Pulmonary artery endothelial cell (primary cell): ENCODE results near the gene GAPT. TPM values are rescaled to one million over a fixed set of nuclear protein-coding genes. Genes with fewer than 3 reads are reported as not detected.
"Not testable (repeated sequence)": the region's sequence is repeated elsewhere in the genome, so short reads cannot be mapped to it uniquely, and the experiment has no call there.

ENCODE experiments used
- DNase-seq: peaks from one replicate; pipeline ENCODE4 v3.0.0-alpha.2; 2011; ENCODE audit warnings: low read depth, low spot score
- total RNA-seq: library from RNA; depleted of rRNA; stranded (reverse); fragments of >200 nt; gene quantifications from 2 replicates; pipeline ENCODE4 v1.2.3, GENCODE V29; 2014

GAPT gene
- total RNA-seq, 1 donor from 2014 or later = not detected

DNA sequence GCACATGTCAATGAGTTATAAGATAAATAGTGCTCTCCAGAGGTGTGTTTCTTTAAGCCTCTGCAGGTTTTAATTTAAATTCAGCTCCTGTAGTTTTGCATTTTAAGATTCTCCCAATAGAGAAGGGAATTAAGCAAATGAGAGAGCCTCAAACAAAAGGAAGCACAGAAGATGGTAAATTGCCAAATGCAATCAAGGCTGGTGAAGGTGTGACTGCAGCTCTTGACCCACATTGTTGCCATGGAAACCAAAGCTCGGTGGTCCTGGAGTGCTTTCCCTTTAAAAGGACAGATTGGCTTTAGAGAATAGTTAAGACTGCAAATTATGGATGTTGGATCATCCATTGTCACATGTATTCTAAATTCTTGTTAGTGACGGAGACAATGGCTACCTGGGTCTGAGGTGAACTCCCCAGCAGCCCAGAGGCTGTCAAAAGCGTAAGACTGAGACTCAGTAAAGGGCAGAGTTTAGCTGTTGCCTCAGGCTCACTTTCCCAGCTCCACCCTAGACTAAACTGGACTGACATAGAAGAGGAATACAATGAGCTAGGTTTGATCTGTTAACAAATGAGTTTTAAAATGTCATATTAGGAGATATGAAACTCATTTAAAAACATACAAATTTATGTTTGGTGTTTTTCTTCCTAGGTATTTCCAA, 12.3 kb downstream of the GAPT start:
- no peak for DNase-seq

DNA sequence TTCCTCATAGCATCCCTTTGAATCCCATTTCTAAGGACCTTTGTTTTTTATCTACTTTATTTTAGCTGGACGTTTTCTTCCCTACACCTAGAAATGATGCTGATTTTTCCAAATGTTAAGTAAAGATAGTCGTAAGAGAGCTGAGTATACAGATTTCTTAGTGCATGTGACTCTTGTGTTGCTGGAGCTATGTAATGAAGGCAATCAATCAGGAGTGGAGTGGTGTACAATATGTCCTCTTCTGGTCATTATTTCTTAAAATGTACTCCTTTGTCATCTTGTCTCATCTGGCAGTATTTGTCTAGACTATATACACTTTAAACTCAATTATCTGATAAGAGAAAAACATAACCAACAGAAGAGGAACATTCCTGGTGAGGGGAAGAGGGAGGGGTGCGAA, 13.5 kb downstream of the GAPT start:
- no peak for DNase-seq

DNA sequence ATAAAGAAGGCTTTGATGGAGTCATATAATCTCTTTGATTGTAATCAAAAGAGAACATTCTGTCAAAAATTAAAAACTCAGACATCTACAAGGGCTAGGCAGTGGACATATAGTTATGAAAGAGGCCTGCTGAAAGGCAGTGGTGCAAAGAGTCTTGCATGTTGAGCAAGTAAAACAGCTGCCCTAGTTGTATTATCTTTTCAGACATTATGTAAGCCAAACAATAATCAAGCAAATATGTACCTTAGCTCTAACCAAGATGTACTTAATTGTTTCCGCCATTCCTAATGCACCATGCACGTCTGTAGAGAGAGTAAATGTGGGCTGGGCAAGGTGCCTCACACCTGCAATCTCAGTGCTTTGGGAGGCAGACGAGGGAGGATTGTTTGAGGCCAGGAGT, 14.3 kb downstream of the GAPT start:
- DNase-seq = no peak

DNA sequence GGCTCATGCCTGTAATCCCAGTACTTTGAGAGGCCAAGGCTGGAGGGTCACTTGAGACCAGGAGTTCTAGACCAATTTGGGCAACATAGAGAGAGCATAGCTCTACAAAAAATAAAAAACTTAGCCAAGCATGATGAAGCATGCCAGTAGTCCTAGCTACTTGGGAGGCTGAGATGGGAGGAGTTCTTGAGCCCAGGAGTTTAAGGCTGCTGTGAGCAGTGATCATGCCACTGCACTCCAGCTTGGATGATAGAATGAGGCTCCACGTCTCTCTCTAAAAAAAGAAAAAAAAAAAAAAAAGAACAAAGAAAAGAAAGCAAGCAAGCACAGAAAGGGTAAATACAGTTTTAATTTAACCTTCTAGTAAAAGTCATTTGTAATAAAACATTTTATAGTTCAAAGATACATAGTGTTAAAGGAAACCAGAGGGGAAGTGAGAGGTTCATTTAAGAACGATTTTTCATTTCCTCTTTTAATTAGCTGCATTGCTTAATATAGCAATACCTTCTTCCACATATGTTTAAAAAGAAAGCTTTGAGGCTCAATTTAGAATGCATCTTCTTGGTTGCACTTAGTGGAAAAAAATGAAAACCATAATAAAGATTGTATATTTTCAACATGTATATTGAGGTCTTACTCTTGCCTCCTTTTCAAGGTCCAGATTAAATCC, 14.9 kb downstream of the GAPT start:
- DNase-seq = no peak

DNA sequence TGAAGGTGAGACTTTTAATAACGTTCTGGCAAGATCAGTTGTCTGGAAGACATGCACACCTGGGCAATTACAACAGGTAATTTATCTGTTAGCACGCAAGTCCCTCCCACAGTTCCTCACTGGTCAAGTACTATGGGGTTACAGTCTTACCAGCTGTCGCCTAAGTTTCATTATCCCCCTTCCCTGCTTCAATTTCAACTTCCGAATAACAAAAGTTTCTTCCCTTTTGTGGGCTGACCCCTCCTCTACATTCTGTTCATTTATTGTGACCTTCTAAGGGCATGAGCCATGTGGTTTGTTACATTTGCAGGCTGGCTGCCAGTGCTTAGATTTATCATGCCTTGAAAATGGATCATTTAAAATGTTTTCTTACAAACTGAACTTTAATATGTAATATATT, 16.5 kb downstream of the GAPT start:
- no peak for DNase-seq

DNA sequence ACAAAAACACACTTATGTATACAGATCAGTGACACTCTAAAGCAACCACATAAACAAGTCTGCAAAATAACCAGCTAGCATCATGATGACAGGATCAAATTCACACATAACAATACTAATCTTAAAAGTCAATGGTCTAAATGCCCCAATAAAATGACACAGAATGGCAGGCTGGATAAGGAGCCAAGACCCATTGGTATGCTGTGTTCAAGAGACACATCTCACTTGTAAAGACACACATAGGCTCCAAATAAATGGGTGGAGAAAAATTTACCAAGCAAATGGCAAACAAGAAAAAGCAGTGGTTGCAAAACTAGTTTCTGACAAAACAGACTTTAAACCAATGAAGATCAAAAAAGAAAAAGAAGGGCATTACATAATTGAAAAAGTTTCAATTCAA, 26.0 kb downstream of the GAPT start:
- no peak for DNase-seq

DNA sequence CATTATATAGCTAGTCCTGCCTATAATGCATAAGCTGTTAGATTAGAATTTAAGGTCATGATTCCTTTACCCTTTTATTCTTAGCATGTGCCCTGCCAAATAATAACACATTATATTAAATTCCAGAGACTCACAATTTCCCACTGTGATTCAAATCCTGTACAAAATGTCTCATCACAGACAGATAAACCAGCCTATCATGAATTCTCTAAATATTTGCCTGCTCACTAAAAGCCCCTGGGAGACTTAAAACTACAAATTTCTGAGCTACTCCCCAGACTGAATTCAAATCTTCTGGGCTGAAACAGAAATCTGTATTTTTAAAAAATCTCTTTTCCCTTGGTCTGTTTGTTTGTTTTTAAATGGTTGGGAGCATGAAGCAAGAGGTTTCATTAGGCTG, 32.7 kb downstream of the GAPT start:
- DNase-seq = no peak

DNA sequence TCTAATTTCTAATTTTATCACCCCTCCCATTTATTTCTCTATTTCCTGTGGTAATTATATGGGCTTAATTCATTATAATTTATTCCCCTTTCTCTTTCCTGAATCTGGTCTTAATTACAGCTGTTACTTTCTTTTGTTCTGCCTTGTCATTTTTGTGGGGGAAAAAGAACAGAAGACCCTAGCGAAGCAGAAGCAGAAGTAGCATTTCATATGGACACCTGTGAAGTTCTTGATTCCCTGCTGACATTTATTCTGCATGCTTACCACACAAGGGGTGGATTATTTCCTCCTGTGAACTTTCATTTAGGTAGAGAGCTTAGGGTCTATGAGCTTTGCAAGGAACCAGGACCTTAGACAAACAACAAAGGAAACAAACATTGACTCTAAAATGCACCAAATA, 33.3 kb downstream of the GAPT start:
- DNase-seq = no peak

DNA sequence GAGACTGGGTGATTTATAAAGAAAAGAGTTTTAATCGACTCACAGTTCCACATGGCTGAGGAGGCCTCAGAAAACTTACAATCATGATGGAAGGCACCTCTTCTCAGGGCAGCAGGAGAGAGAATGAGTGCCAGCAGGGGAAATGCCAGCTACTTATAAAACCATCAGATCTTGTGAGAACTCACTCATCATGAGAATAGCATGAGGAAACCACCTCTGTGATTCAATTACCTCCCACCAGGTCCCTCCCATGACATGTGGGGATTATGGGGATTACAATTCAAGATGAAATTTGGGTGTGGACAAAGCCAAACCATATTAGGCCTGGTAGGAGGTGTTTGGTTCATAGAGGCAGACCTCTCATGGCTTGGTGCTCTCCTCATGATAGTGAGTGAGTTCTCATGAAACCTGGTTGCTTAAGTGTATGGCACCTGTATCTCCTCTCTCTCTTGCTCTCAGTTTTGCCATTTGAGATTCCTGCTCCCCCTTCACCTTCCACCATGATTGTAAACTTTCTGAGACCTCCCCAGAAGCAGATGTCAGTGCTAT, 39.8 kb downstream of the GAPT start:
- DNase-seq = no peak

DNA sequence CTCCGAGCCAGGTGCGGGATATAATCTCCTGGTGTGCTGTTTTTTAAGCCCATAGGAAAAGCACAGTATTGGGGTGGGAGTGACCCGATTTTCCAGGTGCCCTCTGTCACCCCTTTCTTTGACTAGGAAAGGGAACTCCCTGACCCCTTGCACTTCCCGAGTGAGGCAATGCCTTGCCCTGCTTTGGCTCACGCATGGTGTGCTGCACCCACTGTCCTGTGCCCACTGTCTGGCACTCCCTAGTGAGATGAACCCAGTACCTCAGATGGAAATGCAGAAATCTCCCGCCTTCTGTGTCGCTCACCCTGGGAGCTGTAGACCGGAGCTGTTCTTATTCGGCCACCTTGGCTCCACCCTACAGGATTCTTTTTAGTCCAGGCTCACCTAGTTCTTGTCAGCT, 50.7 kb downstream of the GAPT start:
- DNase-seq = not testable (repeated sequence)

DNA sequence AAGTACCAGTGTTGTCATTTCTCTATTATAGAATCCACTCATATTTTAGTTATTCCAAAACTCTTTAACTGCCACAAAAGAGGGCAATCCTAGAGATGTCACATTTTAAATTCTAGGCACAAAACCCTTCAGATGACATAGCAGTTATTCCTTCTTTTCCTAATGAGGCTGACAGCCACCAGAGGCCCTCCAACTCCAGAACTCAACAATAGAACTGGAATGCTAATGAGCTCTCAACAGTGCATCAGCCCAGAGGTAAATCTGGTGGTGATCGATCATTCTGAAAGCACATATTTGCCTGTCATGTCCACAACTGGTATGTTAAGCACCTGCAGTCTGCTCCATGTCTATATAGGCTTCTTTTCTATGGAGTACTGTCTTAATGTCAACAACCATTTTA, 51.5 kb downstream of the GAPT start:
- DNase-seq = no peak

DNA sequence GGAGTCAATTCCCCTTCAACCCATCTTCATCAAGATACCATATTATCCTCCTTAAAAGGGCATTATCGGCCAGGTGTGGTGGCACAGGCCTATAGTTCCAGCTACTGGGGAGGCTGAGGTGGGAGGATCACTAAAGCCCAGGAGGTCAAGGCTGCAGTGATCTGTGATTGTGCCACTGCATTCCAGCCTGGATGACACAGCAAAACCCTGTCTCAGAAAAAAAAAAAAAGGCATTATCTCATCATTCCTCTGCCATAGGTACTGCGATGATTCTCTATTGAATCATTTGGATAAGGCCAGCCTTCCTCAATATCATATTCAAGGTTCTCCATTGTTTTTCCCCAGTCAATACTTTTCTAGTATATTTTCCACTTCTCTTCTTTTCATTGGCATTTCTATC, 52.5 kb downstream of the GAPT start:
- no peak for DNase-seq

DNA sequence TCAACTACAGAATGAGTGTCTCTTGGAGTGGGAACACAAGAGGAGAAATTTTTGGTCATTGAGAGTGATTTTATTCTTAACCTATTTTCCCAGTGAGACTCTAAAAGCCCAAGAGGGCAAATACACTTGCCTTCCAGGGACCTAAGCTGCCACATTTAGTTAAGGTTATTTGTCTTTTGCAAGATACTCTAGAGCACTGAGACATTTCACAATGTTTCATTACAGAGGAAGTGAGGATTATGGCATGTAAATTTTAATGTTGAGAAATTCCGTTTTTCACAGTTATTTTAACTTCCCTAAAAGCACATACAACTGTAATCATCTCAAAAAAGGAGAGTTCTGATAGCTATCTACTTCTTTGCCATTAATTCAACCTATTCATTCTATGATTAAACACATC, 53.0 kb downstream of the GAPT start:
- DNase-seq = no peak

DNA sequence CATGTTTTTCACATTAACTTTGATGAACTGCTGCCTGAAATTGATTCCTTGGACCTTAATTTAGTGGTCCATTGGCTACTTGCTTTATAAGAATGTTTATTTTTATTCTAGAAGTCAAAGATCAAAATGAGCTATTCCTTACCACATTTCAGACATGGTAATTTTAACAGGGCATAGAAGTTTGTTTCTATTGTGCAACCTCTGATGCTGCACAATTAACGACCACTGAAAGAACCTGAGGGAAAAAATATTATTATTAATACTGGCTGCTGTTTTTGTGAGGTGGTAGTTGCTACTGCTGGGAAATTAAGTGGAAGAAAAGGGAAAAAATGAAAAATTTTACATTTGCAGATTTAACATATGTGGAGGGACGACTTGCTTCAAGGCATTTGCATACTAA, 53.7 kb downstream of the GAPT start:
- DNase-seq = no peak

DNA sequence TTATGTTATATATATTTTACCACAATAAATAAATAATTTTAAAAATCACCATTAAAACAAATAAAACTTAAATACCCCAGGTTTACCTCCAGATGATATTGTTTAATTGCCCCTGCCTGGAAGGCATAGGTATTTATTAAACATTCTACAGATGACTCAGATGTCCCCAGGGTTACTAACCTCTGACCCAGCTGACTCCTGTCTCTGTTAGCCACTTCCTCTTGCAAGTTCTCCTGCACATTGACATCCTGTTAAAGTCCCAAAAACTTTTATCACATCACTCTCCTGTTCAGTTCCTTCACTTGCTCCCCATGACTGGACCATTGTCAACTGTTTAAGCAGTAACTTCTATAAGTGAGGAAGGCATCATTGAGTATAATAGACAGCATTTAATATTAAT, 54.7 kb downstream of the GAPT start:
- no peak for DNase-seq

Other genes with a start within 250 kb of the GAPT start
- gene PLK2, start 31.3 kb upstream of the GAPT start, total RNA-seq = 801 and 852 TPM in 2 replicates
- 0.14 and 0.20 TPM in 2 replicates for gene RAB3C, start 91.6 kb downstream of the GAPT start, total RNA-seq